ENCODE data around the gene MLST8.

The MLST8 gene

GRCh38 chr16:2223221-2223941 lies 18.1 kb downstream of the MLST8 start, which contains the start of gene E4F1 (continued):
- TF ChIP-seq ZNF488 (tag by site-specific recombination; IDR thresholded peaks at IDR 0.05): no peak
- TF ChIP-seq BCL11B (tag by site-specific recombination; IDR thresholded peaks at IDR 0.05; ENCODE audit: low read depth): peak; percentile 41
- TF ChIP-seq KLF7 (tag by site-specific recombination; IDR thresholded peaks at IDR 0.05; ENCODE audit: borderline replicate concordance): no peak
- no peak for TF ChIP-seq ZNF350 (tag by site-specific recombination; IDR thresholded peaks at IDR 0.05)
- no peak for TF ChIP-seq MYNN (tag by site-specific recombination; IDR thresholded peaks at IDR 0.05; ENCODE audit: borderline replicate concordance)
- TF ChIP-seq ZNF2 (tag by site-specific recombination; IDR thresholded peaks at IDR 0.05): peak; percentile 61
- TF ChIP-seq ZNF518A (tag by site-specific recombination; conservative IDR thresholded peaks at IDR 0.05; ENCODE audit: low read depth): no peak
- peak; percentile 92 for TF ChIP-seq ZNF629 (tag by site-specific recombination; IDR thresholded peaks at IDR 0.05)
- no peak for TF ChIP-seq ZNF174 (tag by site-specific recombination; IDR thresholded peaks at IDR 0.05)
- TF ChIP-seq ZNF449 (tag by site-specific recombination; IDR thresholded peaks at IDR 0.05): no peak
- TF ChIP-seq ZNF239 (tag by site-specific recombination; IDR thresholded peaks at IDR 0.05): 0 out of 2 replicates have a peak, but pooled peaks have one; percentile 56
- TF ChIP-seq ZSCAN18 (tag by site-specific recombination; IDR thresholded peaks at IDR 0.05): no peak
- TF ChIP-seq ZNF791 (tag by site-specific recombination; IDR thresholded peaks at IDR 0.05): no peak
- peak; percentile 59 for TF ChIP-seq PATZ1 (tag by site-specific recombination; IDR thresholded peaks at IDR 0.05)
- peak; percentile 83; the same call in 1 of the 2 replicates for TF ChIP-seq ZBTB21 (tag by site-specific recombination; IDR thresholded peaks at IDR 0.05)
- TF ChIP-seq ZNF311 (tag by site-specific recombination; IDR thresholded peaks at IDR 0.05; ENCODE audit: borderline replicate concordance): no peak
- TF ChIP-seq SP2 (tag by site-specific recombination; IDR thresholded peaks at IDR 0.05): peak; percentile 100
- TF ChIP-seq ZNF354C (tag by site-specific recombination; IDR thresholded peaks at IDR 0.05; ENCODE audit: borderline replicate concordance, low read depth): no peak
- TF ChIP-seq ZBTB7A (tag by site-specific recombination; IDR thresholded peaks at IDR 0.05; ENCODE audit: low read depth): peak; percentile 69; the same call in 1 of the 2 replicates
- no peak for TF ChIP-seq ZNF785 (tag by site-specific recombination; IDR thresholded peaks at IDR 0.05)
- TF ChIP-seq ZNF16 (tag by site-specific recombination; IDR thresholded peaks at IDR 0.05; ENCODE audit: low read depth): no peak
- TF ChIP-seq PBX3 (CRISPR knock-in tag; IDR thresholded peaks at IDR 0.05): peak; percentile 82
- TF ChIP-seq ZNF324 (tag by site-specific recombination; IDR thresholded peaks at IDR 0.05): 0 out of 2 replicates have a peak, but pooled peaks have one; percentile 36
- TF ChIP-seq ZNF658 (tag by site-specific recombination; IDR thresholded peaks at IDR 0.05): no peak
- peak; percentile 54 for TF ChIP-seq ZFP69B (tag by site-specific recombination; IDR thresholded peaks at IDR 0.05)
- TF ChIP-seq ZNF624 (tag by site-specific recombination; IDR thresholded peaks at IDR 0.05): no peak

Measured in HEK293 (cell line).